RCC 7860 (cell line): ENCODE measurements around the gene ATOH7.
"Not testable (repeated sequence)": the region's sequence is repeated elsewhere in the genome, so short reads cannot be mapped to it uniquely, and the experiment has no call there.

Experiments
- DNase-seq: peaks from one replicate; pipeline ENCODE4 v3.0.0-alpha.2; 2015; ENCODE audit warnings: low spot score
- FAIRE-seq: peaks from 2 replicates; lab custom pipeline; 2012; peaks lifted over from hg19 to GRCh38; lab: Jason Lieb, UNC

The ATOH7 gene

GRCh38 chr10:68231817-68232251 is at the start of gene ATOH7:
ATOH7 (minus strand) TSS chr10:68232113; CDS start chr10:68231677, 436 bp downstream.
- FAIRE-seq: no peak
- DNase-seq: no peak

GRCh38 chr10:68280758-68281157 is 48.8 kb upstream of the ATOH7 start:
- no peak for FAIRE-seq
- DNase-seq: no peak

- not testable (repeated sequence) for DNase-seq, FAIRE-seq
Observed at GRCh38 chr10:68278906-68279753, 47.2 kb upstream of the ATOH7 start.

DNA sequence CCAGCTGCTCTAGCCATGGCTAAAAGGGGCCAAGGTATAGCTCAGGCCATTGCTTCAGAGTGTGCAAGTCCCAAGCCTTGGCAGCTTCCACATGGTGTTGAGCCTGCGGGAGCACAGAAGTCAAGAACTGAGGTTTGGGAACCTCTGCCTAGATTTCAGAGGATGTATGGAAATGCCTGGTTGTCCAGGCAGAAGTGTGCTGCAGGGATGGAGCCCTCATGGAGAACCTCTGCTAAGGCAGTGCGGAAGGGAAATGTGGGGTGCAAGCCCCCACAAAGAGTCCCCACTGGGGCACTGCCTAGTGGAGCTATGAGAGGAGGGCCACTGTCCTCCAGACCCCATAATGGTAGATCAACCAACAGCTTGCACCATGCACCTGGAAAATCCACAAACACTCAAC is 45.9 kb upstream of the ATOH7 start:
- not testable (repeated sequence) for FAIRE-seq, DNase-seq

GRCh38 chr10:68276224-68276623 is 44.3 kb upstream of the ATOH7 start:
- DNase-seq: no peak
- FAIRE-seq: no peak

DNA sequence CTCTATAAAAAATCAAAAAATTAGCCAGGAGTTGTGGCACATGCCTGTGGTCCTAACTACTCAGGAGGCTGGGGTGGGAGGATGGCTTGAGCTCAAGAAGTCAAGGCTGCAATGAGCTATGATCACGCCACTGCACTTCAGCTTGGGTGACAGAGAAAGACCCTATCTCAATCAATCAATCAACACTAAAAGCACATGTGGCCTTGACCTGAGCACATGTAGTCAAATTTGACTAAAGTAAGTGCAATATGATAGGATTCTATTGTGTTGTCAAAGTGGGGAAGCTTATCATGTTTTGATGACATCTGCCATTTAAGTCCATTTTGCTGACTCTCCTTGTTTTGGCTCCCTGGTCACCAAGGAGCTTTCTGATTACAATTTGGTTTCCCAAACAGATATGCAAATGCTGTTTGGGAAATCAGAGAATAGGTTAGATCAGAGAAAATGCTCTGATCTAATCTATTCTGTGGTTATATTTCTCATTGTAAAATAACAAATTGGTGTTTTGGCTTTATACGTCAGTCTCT is 43.8 kb upstream of the ATOH7 start:
- FAIRE-seq (no peak), DNase-seq (no peak)

GRCh38 chr10:68272833-68273232 is 40.9 kb upstream of the ATOH7 start:
- FAIRE-seq (no peak), DNase-seq (no peak)

- no peak for FAIRE-seq
- DNase-seq: no peak
Observed at GRCh38 chr10:68271196-68271882, 39.4 kb upstream of the ATOH7 start.

- DNase-seq: no peak
- FAIRE-seq: no peak
Observed at GRCh38 chr10:68269562-68270290, 37.8 kb upstream of the ATOH7 start.

GRCh38 chr10:68261132-68261856 is 29.4 kb upstream of the ATOH7 start:
- FAIRE-seq (no peak), DNase-seq (no peak)

DNA sequence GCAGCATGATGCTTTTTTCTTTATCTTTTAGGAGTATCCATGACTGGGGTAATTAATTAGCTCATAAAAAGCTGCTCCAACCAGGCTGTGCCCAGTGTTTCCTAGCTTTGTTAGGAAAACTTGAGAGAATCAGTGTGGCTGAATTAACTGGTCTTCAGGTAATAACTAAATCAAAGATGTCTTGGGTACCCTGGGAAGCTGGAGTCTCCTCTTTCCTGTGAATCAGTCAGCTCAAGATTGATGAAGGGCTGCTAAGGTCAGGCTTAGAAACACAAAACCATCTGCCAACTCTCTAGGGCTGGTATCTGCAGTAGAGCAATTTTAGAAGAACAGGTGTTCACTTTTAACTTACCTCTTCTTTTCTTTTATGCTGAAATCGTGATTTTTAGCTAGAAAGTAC is 21.4 kb upstream of the ATOH7 start:
- FAIRE-seq: no peak
- DNase-seq: no peak

- FAIRE-seq: no peak
- no peak for DNase-seq
Observed at GRCh38 chr10:68251625-68252495, 19.9 kb upstream of the ATOH7 start.

GRCh38 chr10:68251151-68251550 is 19.2 kb upstream of the ATOH7 start:
- no peak for FAIRE-seq
- no peak for DNase-seq

DNA sequence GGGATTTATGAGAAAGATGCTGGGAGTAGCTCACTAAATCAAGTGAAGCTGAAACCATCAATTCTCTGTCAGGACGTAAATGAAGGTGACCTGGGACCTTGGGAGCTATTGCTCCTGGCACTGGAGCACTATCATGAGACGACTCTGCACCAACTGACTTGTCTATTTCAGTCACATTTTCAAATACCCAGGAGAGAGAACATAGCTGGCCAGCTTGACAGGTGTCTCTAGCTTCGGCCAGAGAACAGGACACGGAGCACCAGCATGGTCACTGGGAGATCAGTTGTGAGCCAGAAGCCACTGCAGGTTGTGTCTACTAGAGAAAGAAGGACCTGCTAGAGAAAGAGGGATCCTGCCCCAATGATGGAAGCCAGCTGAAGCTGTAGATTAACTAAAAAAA is 17.4 kb upstream of the ATOH7 start:
- DNase-seq (no peak), FAIRE-seq (no peak)

DNA sequence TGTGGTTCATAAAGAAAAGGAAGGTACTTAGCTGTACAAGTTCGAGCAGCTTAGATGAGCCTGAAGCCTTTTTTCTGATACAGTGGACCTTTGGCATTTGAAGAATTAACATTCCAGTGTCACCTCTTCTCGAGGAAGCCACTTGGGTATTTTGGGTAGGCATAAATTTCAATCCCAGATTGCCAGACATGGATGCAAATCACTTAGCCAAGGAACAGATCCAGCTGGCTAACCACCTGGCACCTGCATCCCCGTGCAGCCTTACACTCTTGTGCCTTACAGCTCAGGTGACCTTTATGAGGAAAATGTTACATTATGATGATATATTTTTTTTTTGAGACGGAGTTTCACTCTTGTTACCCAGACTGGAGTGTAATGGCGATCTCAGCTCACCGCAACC is 16.0 kb upstream of the ATOH7 start:
- DNase-seq: no peak
- no peak for FAIRE-seq

DNA sequence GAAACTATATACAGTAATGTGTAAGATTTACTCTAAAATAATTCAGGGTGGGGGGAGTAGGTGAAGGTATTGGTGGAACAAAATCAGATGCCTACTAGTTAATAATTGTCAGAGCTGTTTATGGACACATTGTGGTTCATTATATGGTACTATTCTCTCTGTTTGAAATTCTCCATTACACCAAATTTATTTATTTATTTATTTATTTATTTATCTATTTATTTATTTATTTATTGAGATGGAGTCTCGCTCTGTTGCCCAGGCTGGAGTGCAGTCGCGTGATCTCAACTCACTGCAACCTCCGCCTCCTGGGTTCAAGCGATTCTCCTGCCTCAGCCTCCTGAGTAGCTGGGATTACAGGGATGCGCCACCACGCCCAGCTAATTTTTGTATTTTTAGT is 14.5 kb upstream of the ATOH7 start:
- FAIRE-seq, DNase-seq: not testable (repeated sequence)

GRCh38 chr10:68242051-68242450 is 10.1 kb upstream of the ATOH7 start:
- FAIRE-seq (no peak), DNase-seq (no peak)

- FAIRE-seq (no peak), DNase-seq (no peak)
Observed at GRCh38 chr10:68239596-68240150, 7.8 kb upstream of the ATOH7 start.

- no peak for DNase-seq
- no peak for FAIRE-seq
Observed at GRCh38 chr10:68239069-68239468, 7.2 kb upstream of the ATOH7 start.
